Caco-2 (cell line): ENCODE data around the gene SLC30A9. TPM values are rescaled to one million over a fixed set of nuclear protein-coding genes. Genes with fewer than 3 reads are reported as not detected.

Experiments
- BruUV-seq: library from RNA; stranded (reverse); fragments of 400-500 nt; replicated peaks from 2 replicates; lab custom pipeline; 2021; lab: Mats Ljungman, UMichigan
- CTCF ChIA-PET: fragments of 300-600 bp; sonication (Branson Sonifier 250); formaldehyde crosslinking; loops from one replicate; lab custom pipeline; 2022; ENCODE audit warnings: antibody characterized with exemption; lab: Charles Lee
- POLR2A ChIA-PET: fragments of 300-600 bp; sonication (Branson Sonifier 250); formaldehyde crosslinking; loops from one replicate; lab custom pipeline; 2022; ENCODE audit warnings: antibody characterized with exemption; lab: Charles Lee
- DNase-seq, 2 experiments: peaks; one replicate each; pipeline versions ENCODE4 v3.0.0 to v3.0.0-alpha.2; 2020 to 2022
- H3K27me3 ChIP-seq: replicated peaks from 2 replicates; pipeline ENCODE4 v1.6.0; 2011; ENCODE audit warnings: low read length; ENCODE audit not compliant: control insufficient read depth, insufficient read depth
- H3K36me3 ChIP-seq: 2 replicates; pipeline ENCODE4 v1.5.1; 2011; ENCODE audit warnings: low read length; ENCODE audit not compliant: control insufficient read depth, insufficient read depth
- H3K4me1 ChIP-seq: fragments of 250-450 bp; sonication (Bioruptor Pico); 2 replicates; pipeline ENCODE4 v1.5.1; 2020; ENCODE audit warnings: mild to moderate bottlenecking
- H3K4me3 ChIP-seq: 2 replicates; pipeline ENCODE4 v1.5.1; 2011; ENCODE audit warnings: low read depth, mild to moderate bottlenecking, control low read depth, low read length
- H3K9me3 ChIP-seq: fragments of 250-450 bp; sonication (Bioruptor Pico); 2 replicates; pipeline ENCODE4 v1.5.1; 2020; ENCODE audit warnings: mild to moderate bottlenecking, moderate library complexity
- H3K27ac Mint-ChIP-seq: one replicate; pipeline ENCODE4 v1.8.0; 2022; ENCODE audit warnings: mixed read lengths; ENCODE audit not compliant: unreplicated experiment
- H3K27me3 Mint-ChIP-seq: one replicate; pipeline ENCODE4 v1.8.0; 2022; ENCODE audit warnings: mixed read lengths; ENCODE audit not compliant: insufficient read depth, unreplicated experiment
- H3K36me3 Mint-ChIP-seq: one replicate; pipeline ENCODE4 v1.8.0; 2022; ENCODE audit warnings: mild to moderate bottlenecking, mixed read lengths; ENCODE audit not compliant: insufficient read depth, unreplicated experiment
- H3K4me1 Mint-ChIP-seq: one replicate; pipeline ENCODE4 v1.8.0; 2022; ENCODE audit warnings: low read depth, mixed read lengths; ENCODE audit not compliant: unreplicated experiment
- H3K4me3 Mint-ChIP-seq: one replicate; pipeline ENCODE4 v1.8.0; 2022; ENCODE audit warnings: mild to moderate bottlenecking, moderate library complexity, mixed read lengths; ENCODE audit not compliant: unreplicated experiment
- H3K9me3 Mint-ChIP-seq: one replicate; pipeline ENCODE4 v1.8.0; 2022; ENCODE audit warnings: mixed read lengths; ENCODE audit not compliant: unreplicated experiment
- intact Hi-C: fragments of 100-400 bp; cut with micrococcal nuclease; formaldehyde crosslinking; loops from one replicate; pipeline ENCODE4 v1.10.0; 2022; ENCODE audit not compliant: unreplicated experiment
- total RNA-seq: library from RNA; stranded (reverse); gene quantifications from 2 replicates; pipeline ENCODE4 v1.2.3, GENCODE V29; 2022
- TF ChIP-seq, protein P1 (sequence below), 2 experiments: fragments of 200-600 bp in 1 of 2; IDR thresholded peaks; 1 replicate in 1 of 2; 2 replicates in 1 of 2; pipeline versions ENCODE4 v1.5.1 to v1.8.0; 2011 to 2022; ENCODE audit warnings: antibody characterized with exemption in 1 of 2, control low read depth in 1 of 2, inconsistent platforms in 1 of 2, low read depth in 1 of 2, low read length in 1 of 2, mild to moderate bottlenecking in 1 of 2, moderate library complexity in 1 of 2; ENCODE audit not compliant: insufficient read depth in 1 of 2, severe bottlenecking in 1 of 2, unreplicated experiment in 1 of 2

Gene SLC30A9
- total RNA-seq, 1 experiment from 2014 or later, result 57.1 TPM

DNA sequence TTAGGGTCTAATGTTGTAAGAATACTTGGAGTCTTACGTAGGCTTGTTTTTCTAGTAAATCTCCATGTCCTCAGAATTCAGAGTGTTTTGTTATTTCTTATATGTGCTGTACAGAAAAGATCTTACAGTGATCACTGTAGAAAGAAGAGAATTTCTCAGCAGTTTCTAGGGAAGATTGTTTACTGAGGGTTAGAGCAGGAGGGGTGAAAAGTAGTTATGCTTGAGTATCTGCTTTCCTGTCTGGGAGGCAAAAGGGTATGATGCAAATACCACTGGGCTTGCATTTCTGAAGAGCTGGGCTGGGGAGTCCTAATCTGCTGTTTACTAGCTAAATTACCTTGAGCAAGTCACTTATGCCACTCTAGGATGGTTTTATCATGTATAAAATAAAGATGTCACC is 84.0 kb downstream of the SLC30A9 start:
- POLR2A ChIA-PET, result no interaction called here
- H3K27ac Mint-ChIP-seq, result no peak overlapping the region

DNA sequence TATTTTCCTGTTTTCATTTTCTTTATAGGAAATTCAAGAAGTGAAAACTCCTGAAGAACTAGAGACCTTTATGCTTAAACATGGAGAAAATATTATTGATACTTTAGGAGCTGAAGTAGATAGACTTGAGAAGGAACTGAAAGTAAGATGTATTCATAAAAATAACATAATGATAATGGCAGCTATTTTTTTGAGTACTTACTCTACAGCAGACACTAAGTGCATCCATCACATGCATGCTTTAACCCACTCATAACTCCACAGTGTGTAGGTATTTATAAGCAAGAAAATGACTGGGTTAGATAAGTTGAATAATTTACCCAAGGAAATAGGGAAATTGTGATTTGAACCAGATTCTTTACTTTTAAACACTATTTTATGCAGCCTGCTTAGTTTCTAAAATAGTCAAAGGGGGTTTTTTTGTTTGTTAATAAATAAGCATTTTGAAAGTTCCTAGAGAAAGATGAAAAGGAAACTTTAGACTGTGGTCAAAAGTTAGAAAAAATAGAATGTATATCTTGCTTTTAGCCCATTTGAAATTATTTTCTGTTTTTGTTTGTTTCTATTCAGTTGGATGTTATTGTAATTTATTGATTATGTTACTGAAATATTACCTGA is 88.0 kb downstream of the SLC30A9 start:
- H3K9me3 ChIP-seq, result no peaks in the 10 kb centered on the region
- ChIA-PET CTCF (no interaction called here), POLR2A (no interaction called here)
- Mint-ChIP-seq H3K27ac (no peak overlapping the region), H3K4me3 (no peak overlapping the region), H3K27me3 (no peaks in the 10 kb centered on the region), H3K9me3 (no peaks in the 10 kb centered on the region), H3K36me3 (peaks cover 16% of the 10 kb centered on the region), H3K4me1 (no peaks in the 10 kb centered on the region)
- H3K36me3 ChIP-seq, result no peaks in the 10 kb centered on the region
- no peaks in the 10 kb centered on the region for H3K4me1 ChIP-seq
- no peaks in the 10 kb centered on the region for H3K27me3 ChIP-seq
- TF ChIP-seq, protein P1, sequence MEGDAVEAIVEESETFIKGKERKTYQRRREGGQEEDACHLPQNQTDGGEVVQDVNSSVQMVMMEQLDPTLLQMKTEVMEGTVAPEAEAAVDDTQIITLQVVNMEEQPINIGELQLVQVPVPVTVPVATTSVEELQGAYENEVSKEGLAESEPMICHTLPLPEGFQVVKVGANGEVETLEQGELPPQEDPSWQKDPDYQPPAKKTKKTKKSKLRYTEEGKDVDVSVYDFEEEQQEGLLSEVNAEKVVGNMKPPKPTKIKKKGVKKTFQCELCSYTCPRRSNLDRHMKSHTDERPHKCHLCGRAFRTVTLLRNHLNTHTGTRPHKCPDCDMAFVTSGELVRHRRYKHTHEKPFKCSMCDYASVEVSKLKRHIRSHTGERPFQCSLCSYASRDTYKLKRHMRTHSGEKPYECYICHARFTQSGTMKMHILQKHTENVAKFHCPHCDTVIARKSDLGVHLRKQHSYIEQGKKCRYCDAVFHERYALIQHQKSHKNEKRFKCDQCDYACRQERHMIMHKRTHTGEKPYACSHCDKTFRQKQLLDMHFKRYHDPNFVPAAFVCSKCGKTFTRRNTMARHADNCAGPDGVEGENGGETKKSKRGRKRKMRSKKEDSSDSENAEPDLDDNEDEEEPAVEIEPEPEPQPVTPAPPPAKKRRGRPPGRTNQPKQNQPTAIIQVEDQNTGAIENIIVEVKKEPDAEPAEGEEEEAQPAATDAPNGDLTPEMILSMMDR (IDR thresholded peaks at IDR 0.05; ENCODE audit: insufficient read depth in 1 of 2, low read depth in 1 of 2, low read length in 1 of 2, severe bottlenecking in 1 of 2, unreplicated experiment in 1 of 2), result no peak
- BruUV-seq, result no TSS peak
- DNase-seq, result no peak
- H3K4me3 ChIP-seq, result no peak overlapping the region
- intact Hi-C loops, result no loop called here

More for the DNA sequence above, 84.0 kb downstream of the SLC30A9 start:
- H3K36me3 ChIP-seq, result no peaks in the 10 kb centered on the region
- TF ChIP-seq, protein P1 (IDR thresholded peaks at IDR 0.05; ENCODE audit: insufficient read depth in 1 of 2, low read depth in 1 of 2, low read length in 1 of 2, severe bottlenecking in 1 of 2, unreplicated experiment in 1 of 2), result no peak
- no peaks in the 10 kb centered on the region for H3K9me3 ChIP-seq
- CTCF ChIA-PET, result no interaction called here
- Mint-ChIP-seq H3K4me1 (no peaks in the 10 kb centered on the region), H3K4me3 (no peak overlapping the region), H3K36me3 (peaks cover 12% of the 10 kb centered on the region), H3K9me3 (no peaks in the 10 kb centered on the region), H3K27me3 (no peaks in the 10 kb centered on the region)
- DNase-seq, result no peak
- no peak overlapping the region for H3K4me3 ChIP-seq
- no peaks in the 10 kb centered on the region for H3K4me1 ChIP-seq
- intact Hi-C loops, result no loop called here
- no peaks in the 10 kb centered on the region for H3K27me3 ChIP-seq
- BruUV-seq, result no TSS peak

DNA sequence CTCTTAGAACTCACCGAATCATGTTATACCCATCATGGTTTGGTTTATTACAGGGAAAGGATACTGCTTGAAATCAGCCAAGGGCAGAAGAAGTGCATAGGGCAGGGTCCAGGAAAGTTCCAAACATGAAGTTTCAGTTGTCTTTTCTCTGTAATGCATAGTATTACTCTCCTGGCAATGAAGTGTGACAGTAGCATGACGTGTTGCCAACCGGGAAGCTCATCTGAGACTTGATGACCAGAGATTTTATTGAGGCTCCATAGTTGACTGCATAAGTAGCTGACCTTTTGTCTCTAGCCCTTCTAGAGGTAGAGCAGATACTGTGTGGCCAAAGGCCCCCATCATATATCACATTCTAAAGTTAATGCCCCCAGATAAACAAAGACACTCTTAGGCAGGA is 90.0 kb downstream of the SLC30A9 start:
- Mint-ChIP-seq H3K36me3 (peaks cover 16% of the 10 kb centered on the region), H3K27ac (no peak overlapping the region), H3K9me3 (no peaks in the 10 kb centered on the region), H3K27me3 (no peaks in the 10 kb centered on the region), H3K4me3 (no peak overlapping the region), H3K4me1 (no peaks in the 10 kb centered on the region)
- TF ChIP-seq, protein P1 (IDR thresholded peaks at IDR 0.05; ENCODE audit: insufficient read depth in 1 of 2, low read depth in 1 of 2, low read length in 1 of 2, severe bottlenecking in 1 of 2, unreplicated experiment in 1 of 2), result no peak
- Histone ChIP-seq H3K9me3 (no peaks in the 10 kb centered on the region), H3K27me3 (no peaks in the 10 kb centered on the region), H3K4me3 (no peak overlapping the region), H3K4me1 (no peaks in the 10 kb centered on the region), H3K36me3 (no peaks in the 10 kb centered on the region)
- intact Hi-C loops, result no loop called here
- ChIA-PET POLR2A (no interaction called here), CTCF (no interaction called here)
- no TSS peak for BruUV-seq
- DNase-seq, result no peak
